Mesothelial cell of epicardium (in vitro differentiated cells): ENCODE results near the gene IGF2R. TPM values are rescaled to one million over a fixed set of nuclear protein-coding genes. Genes with fewer than 3 reads are reported as not detected.

Experiments used
- DNase-seq, 2 experiments: peaks; one replicate each; pipeline ENCODE4 v3.0.0; 2021; ENCODE audit warnings: low spot score in 2 of 2; ENCODE audit not compliant: unreplicated experiment in 2 of 2
- H3K27ac Mint-ChIP-seq: 2 replicates; pipeline ENCODE4 v1.8.0; 2021; ENCODE audit warnings: mixed read lengths
- H3K27me3 Mint-ChIP-seq: 2 replicates; pipeline ENCODE4 v1.8.0; 2021; ENCODE audit warnings: low read depth, mixed read lengths
- H3K36me3 Mint-ChIP-seq: 2 replicates; pipeline ENCODE4 v1.8.0; 2021; ENCODE audit warnings: mixed read lengths
- H3K4me1 Mint-ChIP-seq: 2 replicates; pipeline ENCODE4 v1.8.0; 2021; ENCODE audit warnings: mixed read lengths
- H3K4me3 Mint-ChIP-seq: 2 replicates; pipeline ENCODE4 v1.8.0; 2021; ENCODE audit warnings: mild to moderate bottlenecking, moderate library complexity, mixed read lengths
- H3K9me3 Mint-ChIP-seq: 2 replicates; pipeline ENCODE4 v1.8.0; 2021; ENCODE audit warnings: mixed read lengths
- total RNA-seq: library from RNA; stranded (reverse); gene quantifications from 3 replicates; pipeline ENCODE4 v1.2.1, GENCODE V29; 2021
- TF ChIP-seq, protein P1 (sequence below): fragments of 200-600 bp; sonication (generic); IDR thresholded peaks from one replicate; pipeline ENCODE4 v1.5.0; 2021; ENCODE audit warnings: antibody characterized with exemption; ENCODE audit not compliant: unreplicated experiment

The IGF2R gene
- total RNA-seq, 1 donor from 2014 or later, result 112 TPM

DNA sequence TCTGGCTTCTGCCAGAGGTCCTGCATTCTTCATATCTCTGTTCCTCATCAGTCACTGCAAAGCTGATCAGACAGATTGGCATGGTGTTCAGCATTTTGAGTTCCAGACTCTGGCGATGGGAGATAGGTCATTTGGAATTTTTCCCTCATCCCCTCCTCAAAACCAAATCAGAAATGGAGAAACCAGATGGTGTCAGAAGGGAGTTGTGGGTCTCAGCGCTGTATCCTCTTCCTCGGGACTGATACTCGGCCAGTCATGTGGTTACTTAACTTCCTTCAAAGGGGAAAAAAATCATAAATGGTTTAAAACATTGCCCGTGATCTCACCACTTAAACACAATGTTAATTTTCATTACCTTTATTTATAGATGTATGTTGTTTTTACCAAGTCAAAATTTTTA, 75.8 kb downstream of the IGF2R start:
- TF ChIP-seq, protein P1, sequence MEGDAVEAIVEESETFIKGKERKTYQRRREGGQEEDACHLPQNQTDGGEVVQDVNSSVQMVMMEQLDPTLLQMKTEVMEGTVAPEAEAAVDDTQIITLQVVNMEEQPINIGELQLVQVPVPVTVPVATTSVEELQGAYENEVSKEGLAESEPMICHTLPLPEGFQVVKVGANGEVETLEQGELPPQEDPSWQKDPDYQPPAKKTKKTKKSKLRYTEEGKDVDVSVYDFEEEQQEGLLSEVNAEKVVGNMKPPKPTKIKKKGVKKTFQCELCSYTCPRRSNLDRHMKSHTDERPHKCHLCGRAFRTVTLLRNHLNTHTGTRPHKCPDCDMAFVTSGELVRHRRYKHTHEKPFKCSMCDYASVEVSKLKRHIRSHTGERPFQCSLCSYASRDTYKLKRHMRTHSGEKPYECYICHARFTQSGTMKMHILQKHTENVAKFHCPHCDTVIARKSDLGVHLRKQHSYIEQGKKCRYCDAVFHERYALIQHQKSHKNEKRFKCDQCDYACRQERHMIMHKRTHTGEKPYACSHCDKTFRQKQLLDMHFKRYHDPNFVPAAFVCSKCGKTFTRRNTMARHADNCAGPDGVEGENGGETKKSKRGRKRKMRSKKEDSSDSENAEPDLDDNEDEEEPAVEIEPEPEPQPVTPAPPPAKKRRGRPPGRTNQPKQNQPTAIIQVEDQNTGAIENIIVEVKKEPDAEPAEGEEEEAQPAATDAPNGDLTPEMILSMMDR, result no peak
- H3K4me1 Mint-ChIP-seq, result peaks cover 23% of the 10 kb centered on the region
- H3K36me3 Mint-ChIP-seq, result peaks cover 43% of the 10 kb centered on the region
- H3K4me3 Mint-ChIP-seq, result no peak overlapping the region
- peak overlapping the region; percentile 68 for H3K27ac Mint-ChIP-seq
- H3K9me3 Mint-ChIP-seq, result no peaks in the 10 kb centered on the region
- DNase-seq, result no peak
- H3K27me3 Mint-ChIP-seq, result no peaks in the 10 kb centered on the region

GRCh38 chr6:160048471-160048870, 79.6 kb downstream of the IGF2R start:
- Mint-ChIP-seq H3K27me3 (no peaks in the 10 kb centered on the region), H3K27ac (no peak overlapping the region), H3K9me3 (peaks cover 6% of the 10 kb centered on the region), H3K4me3 (no peak overlapping the region), H3K36me3 (peaks cover 60% of the 10 kb centered on the region), H3K4me1 (peaks cover 9% of the 10 kb centered on the region)
- DNase-seq, result no peak
- TF ChIP-seq, protein P1, result no peak

DNA sequence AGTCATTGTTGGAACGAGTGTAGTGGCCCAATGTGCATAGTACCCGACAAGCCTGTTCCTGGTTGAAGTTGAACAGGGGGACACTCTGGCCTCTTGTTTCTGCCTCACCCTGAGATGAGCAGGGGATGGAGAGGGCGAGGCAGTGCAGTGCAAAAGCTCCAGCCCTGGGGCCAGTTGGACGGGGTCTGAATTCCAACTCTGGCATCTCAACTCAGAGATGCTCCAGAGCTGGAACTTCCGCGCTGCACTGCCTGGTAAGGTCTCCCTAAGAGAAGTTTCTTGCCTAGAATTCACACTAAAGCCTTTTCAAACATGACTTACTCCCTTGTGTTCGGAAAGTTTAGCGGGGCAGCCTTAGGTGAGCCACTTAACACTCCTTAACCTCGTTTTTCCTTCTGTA, 80.5 kb downstream of the IGF2R start:
- H3K9me3 Mint-ChIP-seq, result peaks cover 6% of the 10 kb centered on the region
- no peak overlapping the region for H3K4me3 Mint-ChIP-seq
- peaks cover under 1% of the 10 kb centered on the region for H3K4me1 Mint-ChIP-seq
- DNase-seq, result no peak
- H3K27ac Mint-ChIP-seq, result no peak overlapping the region
- TF ChIP-seq, protein P1, result no peak
- peaks cover 67% of the 10 kb centered on the region for H3K36me3 Mint-ChIP-seq
- H3K27me3 Mint-ChIP-seq, result no peaks in the 10 kb centered on the region

DNA sequence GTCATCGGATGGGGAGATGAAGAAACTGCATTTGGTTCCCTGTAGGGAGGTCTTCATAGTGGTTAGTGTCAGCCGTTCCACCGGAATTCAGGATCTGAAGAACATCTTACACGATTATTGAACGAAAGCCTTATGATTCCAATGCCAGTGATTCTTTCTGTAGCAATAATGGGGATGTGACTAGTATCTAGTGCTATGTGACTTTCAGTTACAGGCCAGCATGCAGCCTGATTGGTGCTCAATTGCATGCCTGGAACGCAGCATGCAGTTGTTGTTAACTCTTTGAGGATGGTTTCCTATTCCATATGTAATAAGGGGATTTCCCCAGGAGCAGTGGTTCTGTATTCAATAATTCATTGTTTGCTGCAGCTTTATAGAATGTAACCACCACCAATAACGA, 81.1 kb downstream of the IGF2R start:
- Mint-ChIP-seq H3K27ac (no peak overlapping the region), H3K4me3 (no peak overlapping the region), H3K36me3 (peaks cover 68% of the 10 kb centered on the region), H3K27me3 (no peaks in the 10 kb centered on the region), H3K4me1 (no peaks in the 10 kb centered on the region), H3K9me3 (peaks cover 6% of the 10 kb centered on the region)
- no peak for DNase-seq
- TF ChIP-seq, protein P1, result no peak

- peaks cover 6% of the 10 kb centered on the region for H3K9me3 Mint-ChIP-seq
- no peak for DNase-seq
- no peaks in the 10 kb centered on the region for H3K27me3 Mint-ChIP-seq
- no peaks in the 10 kb centered on the region for H3K4me1 Mint-ChIP-seq
- H3K4me3 Mint-ChIP-seq, result no peak overlapping the region
- H3K36me3 Mint-ChIP-seq, result peaks cover 70% of the 10 kb centered on the region
- no peak overlapping the region for H3K27ac Mint-ChIP-seq
- TF ChIP-seq, protein P1, result no peak
These were observed 82.5 kb downstream of the IGF2R start for GRCh38 chr6:160051390-160051789.

- Mint-ChIP-seq H3K36me3 (peaks cover 65% of the 10 kb centered on the region), H3K4me1 (no peaks in the 10 kb centered on the region), H3K4me3 (no peak overlapping the region), H3K9me3 (peaks cover 6% of the 10 kb centered on the region), H3K27ac (no peak overlapping the region), H3K27me3 (no peaks in the 10 kb centered on the region)
- no peak for DNase-seq
- TF ChIP-seq, protein P1, result no peak
These were observed 85.4 kb downstream of the IGF2R start for GRCh38 chr6:160054271-160054670.
